Ishikawa (cell line): ENCODE measurements around the gene KPNA6.

Experiments
- CEBPB ChIP-seq: IDR thresholded peaks from 2 replicates; pipeline ENCODE4 v1.6.1; 2012
- CREB1 ChIP-seq: IDR thresholded peaks from 2 replicates; pipeline ENCODE4 v1.6.1; 2012; ENCODE audit warnings: low read depth
- EGR1 ChIP-seq: IDR thresholded peaks from 2 replicates; pipeline ENCODE4 v1.6.1; 2012
- EP300 ChIP-seq: IDR thresholded peaks from 2 replicates; pipeline ENCODE4 v1.6.1; 2012; ENCODE audit warnings: borderline replicate concordance
- FOXM1 ChIP-seq: IDR thresholded peaks from 2 replicates; pipeline ENCODE4 v1.6.1; 2012; ENCODE audit warnings: low read depth, borderline replicate concordance
- MAX ChIP-seq: IDR thresholded peaks from 2 replicates; pipeline ENCODE4 v1.6.1; 2012
- NFIC ChIP-seq: IDR thresholded peaks from 2 replicates; pipeline ENCODE4 v1.6.1; 2012
- RAD21 ChIP-seq: IDR thresholded peaks from 2 replicates; pipeline ENCODE4 v1.6.1; 2012; ENCODE audit warnings: low read depth
- TAF1 ChIP-seq: IDR thresholded peaks from 2 replicates; pipeline ENCODE4 v1.6.1; 2012; ENCODE audit warnings: low read depth, mild to moderate bottlenecking
- TCF12 ChIP-seq: IDR thresholded peaks from 2 replicates; pipeline ENCODE4 v1.6.1; 2012; ENCODE audit warnings: low read depth
- TEAD4 ChIP-seq: IDR thresholded peaks from 2 replicates; pipeline ENCODE4 v1.6.1; 2012
- USF1 ChIP-seq: IDR thresholded peaks from 2 replicates; pipeline ENCODE4 v1.6.1; 2012
- YY1 ChIP-seq: IDR thresholded peaks from 2 replicates; pipeline ENCODE4 v1.6.1; 2012; ENCODE audit warnings: low read depth
- ZBTB7A ChIP-seq: IDR thresholded peaks from 2 replicates; pipeline ENCODE4 v1.6.1; 2012; ENCODE audit warnings: low read depth
- TF ChIP-seq, protein P1 (sequence below): IDR thresholded peaks from 2 replicates; pipeline ENCODE4 v1.6.1; 2012; ENCODE audit warnings: low read depth, mild to moderate bottlenecking

The KPNA6 gene

GRCh38 chr1:32116531-32116930 is 8.7 kb downstream of the KPNA6 start:
- TF ChIP-seq RAD21 (no peak), TAF1 (no peak), ZBTB7A (no peak), FOXM1 (no peak), USF1 (no peak), CREB1 (no peak), YY1 (no peak), EGR1 (no peak), EP300 (no peak), NFIC (no peak), TCF12 (no peak), MAX (no peak), TEAD4 (no peak), CEBPB (no peak)
- TF ChIP-seq, protein P1, sequence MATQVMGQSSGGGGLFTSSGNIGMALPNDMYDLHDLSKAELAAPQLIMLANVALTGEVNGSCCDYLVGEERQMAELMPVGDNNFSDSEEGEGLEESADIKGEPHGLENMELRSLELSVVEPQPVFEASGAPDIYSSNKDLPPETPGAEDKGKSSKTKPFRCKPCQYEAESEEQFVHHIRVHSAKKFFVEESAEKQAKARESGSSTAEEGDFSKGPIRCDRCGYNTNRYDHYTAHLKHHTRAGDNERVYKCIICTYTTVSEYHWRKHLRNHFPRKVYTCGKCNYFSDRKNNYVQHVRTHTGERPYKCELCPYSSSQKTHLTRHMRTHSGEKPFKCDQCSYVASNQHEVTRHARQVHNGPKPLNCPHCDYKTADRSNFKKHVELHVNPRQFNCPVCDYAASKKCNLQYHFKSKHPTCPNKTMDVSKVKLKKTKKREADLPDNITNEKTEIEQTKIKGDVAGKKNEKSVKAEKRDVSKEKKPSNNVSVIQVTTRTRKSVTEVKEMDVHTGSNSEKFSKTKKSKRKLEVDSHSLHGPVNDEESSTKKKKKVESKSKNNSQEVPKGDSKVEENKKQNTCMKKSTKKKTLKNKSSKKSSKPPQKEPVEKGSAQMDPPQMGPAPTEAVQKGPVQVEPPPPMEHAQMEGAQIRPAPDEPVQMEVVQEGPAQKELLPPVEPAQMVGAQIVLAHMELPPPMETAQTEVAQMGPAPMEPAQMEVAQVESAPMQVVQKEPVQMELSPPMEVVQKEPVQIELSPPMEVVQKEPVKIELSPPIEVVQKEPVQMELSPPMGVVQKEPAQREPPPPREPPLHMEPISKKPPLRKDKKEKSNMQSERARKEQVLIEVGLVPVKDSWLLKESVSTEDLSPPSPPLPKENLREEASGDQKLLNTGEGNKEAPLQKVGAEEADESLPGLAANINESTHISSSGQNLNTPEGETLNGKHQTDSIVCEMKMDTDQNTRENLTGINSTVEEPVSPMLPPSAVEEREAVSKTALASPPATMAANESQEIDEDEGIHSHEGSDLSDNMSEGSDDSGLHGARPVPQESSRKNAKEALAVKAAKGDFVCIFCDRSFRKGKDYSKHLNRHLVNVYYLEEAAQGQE = no peak

GRCh38 chr1:32122151-32122550 is 14.3 kb downstream of the KPNA6 start:
- TF ChIP-seq CEBPB = no peak
- TF ChIP-seq TAF1 = no peak
- TF ChIP-seq, protein P1 = no peak
- no peak for TF ChIP-seq NFIC
- TF ChIP-seq EP300 = no peak
- TF ChIP-seq RAD21 = no peak
- no peak for TF ChIP-seq TCF12
- TF ChIP-seq CREB1 = no peak
- TF ChIP-seq MAX = no peak
- no peak for TF ChIP-seq YY1
- no peak for TF ChIP-seq ZBTB7A
- no peak for TF ChIP-seq FOXM1
- no peak for TF ChIP-seq USF1
- no peak for TF ChIP-seq EGR1
- no peak for TF ChIP-seq TEAD4

DNA sequence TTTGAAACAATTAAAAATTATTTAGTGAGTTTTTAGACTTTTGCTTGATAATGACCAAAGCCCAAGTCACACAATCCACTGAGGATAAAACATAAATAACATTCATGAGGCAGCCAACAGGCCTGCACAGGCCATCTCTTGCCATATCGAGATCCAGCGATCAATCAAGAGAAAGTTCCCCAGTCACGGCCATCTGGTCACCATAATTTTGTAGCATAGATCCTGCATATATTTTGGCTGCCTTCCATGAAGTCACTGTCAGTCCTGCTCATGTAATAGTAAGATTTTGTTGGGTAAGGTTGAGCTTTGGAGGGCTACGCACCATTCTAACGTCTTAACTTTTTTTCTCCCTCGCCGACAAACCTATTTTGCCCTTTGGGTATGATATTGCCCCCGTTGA is 17.5 kb downstream of the KPNA6 start:
- TF ChIP-seq CEBPB (no peak), TEAD4 (no peak), YY1 (no peak), RAD21 (no peak)
- TF ChIP-seq, protein P1 = no peak

DNA sequence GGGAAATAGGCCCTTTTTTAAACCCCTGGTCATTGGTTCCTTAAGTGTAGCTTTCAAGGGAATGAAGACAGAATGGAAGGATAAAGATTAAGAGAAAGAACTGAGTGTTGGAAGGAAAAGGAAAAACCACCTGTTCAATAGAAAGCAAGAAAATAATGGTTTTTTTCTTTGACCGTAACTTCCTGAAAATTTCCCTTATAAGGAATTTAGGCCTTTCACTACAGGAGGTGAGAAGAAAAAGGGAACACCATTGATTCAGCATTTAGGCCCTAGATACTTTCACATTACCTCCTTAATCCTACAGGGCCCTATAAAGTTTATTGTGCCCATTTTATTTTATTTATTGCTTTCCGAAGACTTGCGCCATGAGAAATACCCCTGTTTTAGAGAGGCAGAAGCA is 18.9 kb downstream of the KPNA6 start:
- TF ChIP-seq EGR1 = no peak
- TF ChIP-seq FOXM1 = no peak
- TF ChIP-seq TAF1 = no peak
- TF ChIP-seq USF1 = no peak
- TF ChIP-seq, protein P1 = no peak
- TF ChIP-seq ZBTB7A = no peak
- no peak for TF ChIP-seq NFIC
- TF ChIP-seq TEAD4 = no peak
- no peak for TF ChIP-seq CREB1
- TF ChIP-seq MAX = no peak
- no peak for TF ChIP-seq CEBPB
- no peak for TF ChIP-seq EP300
- no peak for TF ChIP-seq TCF12
- TF ChIP-seq YY1 = no peak
- no peak for TF ChIP-seq RAD21
